Thoracic aorta (tissue), 2 donors: ENCODE measurements around the gene KRT38. TPM values are rescaled to one million over a fixed set of nuclear protein-coding genes. Genes with fewer than 3 reads are reported as not detected.

Experiments used
- ATAC-seq: fragments of 150-250 bp; one replicate; pipeline ENCODE4 v1.8.0; 2017; ENCODE audit warnings: low read depth; ENCODE audit not compliant: insufficient number of reproducible peaks, low FRiP score
- DNase-seq: peaks from one replicate; pipeline ENCODE4 v3.0.0-alpha.2; 2020; ENCODE audit warnings: low spot score
- H3K27ac ChIP-seq, 2 donors: fragments of 200-600 bp; sonication (generic); 1 replicate in 1 of 2; 2 replicates in 1 of 2; pipeline ENCODE4 v1.5.1; 2016; ENCODE audit warnings: mild to moderate bottlenecking in 2 of 2, moderate library complexity in 2 of 2
- H3K27me3 ChIP-seq: fragments of 200-600 bp; sonication (generic); replicated peaks from 2 replicates; pipeline ENCODE4 v1.6.0; 2016; ENCODE audit warnings: mild to moderate bottlenecking; ENCODE audit not compliant: insufficient read depth
- H3K36me3 ChIP-seq: fragments of 200-600 bp; sonication (generic); one replicate; pipeline ENCODE4 v1.5.1; 2016
- H3K4me1 ChIP-seq, 2 donors: fragments of 200-600 bp; sonication (generic); 1 replicate in 1 of 2; 2 replicates in 1 of 2; pipeline versions ENCODE4 v1.5.1 to v1.6.0; 2016; ENCODE audit warnings: low read depth in 2 of 2, mild to moderate bottlenecking in 1 of 2; ENCODE audit not compliant: control insufficient read depth in 1 of 2
- H3K4me3 ChIP-seq: fragments of 200-600 bp; sonication (generic); 2 replicates; pipeline ENCODE4 v1.5.1; 2016; ENCODE audit warnings: mild to moderate bottlenecking
- H3K9me3 ChIP-seq: fragments of 200-600 bp; sonication (generic); 2 replicates; pipeline ENCODE4 v1.5.1; 2016
- CTCF ChIP-seq: fragments of 200-600 bp; sonication (generic); IDR thresholded peaks from one replicate; pipeline ENCODE4 v1.5.1; 2019; ENCODE audit warnings: antibody characterized with exemption
- total RNA-seq, 2 donors: library from RNA; depleted of rRNA; stranded (reverse); fragments of >200 nt; gene quantifications; one replicate each; pipeline versions ENCODE4 v1.1.0 to v1.2.3, GENCODE V29; 2016

Gene KRT38
- total RNA-seq, 2 donors from 2014 or later, result not detected

- no peak for ATAC-seq
Observed at GRCh38 chr17:41478237-41478636, 37.5 kb upstream of the KRT38 start.

GRCh38 chr17:41476866-41477815 is 36.4 kb upstream of the KRT38 start:
- Histone ChIP-seq H3K27ac (no peak overlapping the region), H3K4me1 (no peaks in the 10 kb centered on the region), H3K4me3 (no peak overlapping the region), H3K36me3 (no peaks in the 10 kb centered on the region), H3K9me3 (no peaks in the 10 kb centered on the region), H3K27me3 (no peaks in the 10 kb centered on the region)
- DNase-seq, result no peak
- no peak for ATAC-seq
- TF ChIP-seq CTCF, result no peak

More at GRCh38 chr17:41478237-41478636, 37.5 kb upstream of the KRT38 start:
- DNase-seq, result no peak
- H3K9me3 ChIP-seq, result no peaks in the 10 kb centered on the region
- H3K4me3 ChIP-seq, result no peak overlapping the region
- H3K36me3 ChIP-seq, result no peaks in the 10 kb centered on the region
- H3K27ac ChIP-seq, result no peak overlapping the region
- H3K4me1 ChIP-seq, result no peaks in the 10 kb centered on the region
- no peak for TF ChIP-seq CTCF
- no peaks in the 10 kb centered on the region for H3K27me3 ChIP-seq

- no peaks in the 10 kb centered on the region for H3K4me1 ChIP-seq
- TF ChIP-seq CTCF, result no peak
- DNase-seq, result no peak
- no peak overlapping the region for H3K4me3 ChIP-seq
- ATAC-seq, result no peak
- no peak overlapping the region for H3K27ac ChIP-seq
- H3K9me3 ChIP-seq, result no peaks in the 10 kb centered on the region
- H3K36me3 ChIP-seq, result no peaks in the 10 kb centered on the region
- no peaks in the 10 kb centered on the region for H3K27me3 ChIP-seq
Observed at GRCh38 chr17:41475421-41475820, 34.6 kb upstream of the KRT38 start.

- no peak for DNase-seq
- no peaks in the 10 kb centered on the region for H3K27me3 ChIP-seq
Observed at GRCh38 chr17:41474863-41475262, 34.1 kb upstream of the KRT38 start.

More at GRCh38 chr17:41474863-41475262, 34.1 kb upstream of the KRT38 start:
- no peak overlapping the region for H3K27ac ChIP-seq
- H3K4me3 ChIP-seq, result no peak overlapping the region
- H3K9me3 ChIP-seq, result no peaks in the 10 kb centered on the region
- no peaks in the 10 kb centered on the region for H3K4me1 ChIP-seq
- no peak for ATAC-seq
- no peaks in the 10 kb centered on the region for H3K36me3 ChIP-seq
- no peak for TF ChIP-seq CTCF
